Measurements from ENCODE around the gene NFIA.

NFIA gene

GRCh38 chr1:61083013-61083806 lies 849 bp downstream of the NFIA start:
- no peak for DNase-seq (ENCODE audit: low read depth in 4 of 4, low spot score in 1 of 4)

GRCh38 chr1:61083807-61084440 lies 1.6 kb downstream of the NFIA start:
- no peak for DNase-seq (ENCODE audit: low read depth in 4 of 4, low spot score in 1 of 4)

- DNase-seq (ENCODE audit: low read depth in 4 of 4, low spot score in 1 of 4): no peak
Observed at GRCh38 chr1:61084491-61085031, 2.2 kb downstream of the NFIA start.

- no peak for DNase-seq (ENCODE audit: low read depth in 4 of 4, low spot score in 1 of 4)
Observed at GRCh38 chr1:61085206-61085982, 3.0 kb downstream of the NFIA start.

- DNase-seq (ENCODE audit: low read depth in 4 of 4, low spot score in 1 of 4): no peak
Observed at GRCh38 chr1:61085983-61086644, 3.8 kb downstream of the NFIA start.

- no peak for DNase-seq (ENCODE audit: low read depth in 4 of 4, low spot score in 1 of 4)
Observed at GRCh38 chr1:61087571-61087970, 5.2 kb downstream of the NFIA start.

GRCh38 chr1:61088163-61088974 lies 6.0 kb downstream of the NFIA start:
- no peak for DNase-seq (ENCODE audit: low read depth in 4 of 4, low spot score in 1 of 4)

GRCh38 chr1:61089338-61089737 lies 7.0 kb downstream of the NFIA start:
- DNase-seq (ENCODE audit: low read depth in 4 of 4, low spot score in 1 of 4): no peak

GRCh38 chr1:61089741-61090140 lies 7.4 kb downstream of the NFIA start:
- DNase-seq (ENCODE audit: low read depth in 4 of 4, low spot score in 1 of 4): no peak

- no peak for DNase-seq (ENCODE audit: low read depth in 4 of 4, low spot score in 1 of 4)
Observed at GRCh38 chr1:61090546-61091202, 8.3 kb downstream of the NFIA start.

GRCh38 chr1:61091455-61091854 lies 9.1 kb downstream of the NFIA start:
- no peak for DNase-seq (ENCODE audit: low read depth in 4 of 4, low spot score in 1 of 4)

- no peak for DNase-seq (ENCODE audit: low read depth in 4 of 4, low spot score in 1 of 4)
Observed at GRCh38 chr1:61092642-61093041, 10.3 kb downstream of the NFIA start.

- DNase-seq (ENCODE audit: low read depth in 4 of 4, low spot score in 1 of 4): no peak
Observed at GRCh38 chr1:61093525-61094137, 11.3 kb downstream of the NFIA start.

GRCh38 chr1:61094677-61095469 lies 12.5 kb downstream of the NFIA start:
- no peak for DNase-seq (ENCODE audit: low read depth in 4 of 4, low spot score in 1 of 4)

GRCh38 chr1:61095470-61095812 lies 13.1 kb downstream of the NFIA start:
- no peak for DNase-seq (ENCODE audit: low read depth in 4 of 4, low spot score in 1 of 4)

GRCh38 chr1:61097317-61097716 lies 15.0 kb downstream of the NFIA start:
- no peak for DNase-seq (ENCODE audit: low read depth in 4 of 4, low spot score in 1 of 4)

GRCh38 chr1:61097722-61098121 lies 15.4 kb downstream of the NFIA start:
- no peak for DNase-seq (ENCODE audit: low read depth in 4 of 4, low spot score in 1 of 4)

GRCh38 chr1:61098333-61098732 lies 16.0 kb downstream of the NFIA start:
- DNase-seq (ENCODE audit: low read depth in 4 of 4, low spot score in 1 of 4): no peak
